A172 (cell line): ENCODE measurements around the gene NEMP2. TPM values are rescaled to one million over a fixed set of nuclear protein-coding genes. Genes with fewer than 3 reads are reported as not detected.
"Not testable (repeated sequence)": the region's sequence is repeated elsewhere in the genome, so short reads cannot be mapped to it uniquely, and the experiment has no call there.

Experiments used
- DNase-seq: peaks from one replicate; pipeline ENCODE4 v3.0.0-alpha.2; 2015; ENCODE audit warnings: low spot score
- total RNA-seq: library from RNA; depleted of rRNA; stranded (reverse); fragments of >200 nt; shearing (Covaris generic); gene quantifications from 2 replicates; pipeline ENCODE4 v1.2.3, GENCODE V29; 2014

The NEMP2 gene
- total RNA-seq, 1 experiment from 2014 or later, result 19.8 TPM

- no peak for DNase-seq
These were observed 8.3 kb downstream of the NEMP2 start for GRCh38 chr2:190526105-190526750.

- DNase-seq, result no peak
These were observed 9.6 kb downstream of the NEMP2 start for GRCh38 chr2:190524928-190525327.

GRCh38 chr2:190519975-190520767, 14.4 kb downstream of the NEMP2 start:
- no peak for DNase-seq

GRCh38 chr2:190517468-190517867, 17.1 kb downstream of the NEMP2 start:
- no peak for DNase-seq

GRCh38 chr2:190515687-190516086, 18.8 kb downstream of the NEMP2 start:
- DNase-seq, result no peak

- no peak for DNase-seq
These were observed 19.8 kb downstream of the NEMP2 start for GRCh38 chr2:190514676-190515075.

- no peak for DNase-seq
These were observed 20.6 kb downstream of the NEMP2 start for GRCh38 chr2:190513877-190514276.

GRCh38 chr2:190512539-190513095, 21.9 kb downstream of the NEMP2 start:
- no peak for DNase-seq

- DNase-seq, result peak; percentile 25
These were observed 23.4 kb downstream of the NEMP2 start for GRCh38 chr2:190511104-190511503.

GRCh38 chr2:190509895-190510294, 24.6 kb downstream of the NEMP2 start:
- DNase-seq, result not testable (repeated sequence)

- no peak for DNase-seq
These were observed 27.4 kb downstream of the NEMP2 start for GRCh38 chr2:190507135-190507534.

GRCh38 chr2:190506666-190507065, 27.9 kb downstream of the NEMP2 start:
- no peak for DNase-seq

- no peak for DNase-seq
These were observed 28.8 kb downstream of the NEMP2 start for GRCh38 chr2:190505696-190506095.

GRCh38 chr2:190504912-190505311, 29.6 kb downstream of the NEMP2 start:
- DNase-seq, result no peak

GRCh38 chr2:190503088-190503487, 31.4 kb downstream of the NEMP2 start:
- DNase-seq, result no peak

GRCh38 chr2:190501702-190502407, 32.7 kb downstream of the NEMP2 start:
- DNase-seq, result no peak

- DNase-seq, result no peak
These were observed 33.3 kb downstream of the NEMP2 start for GRCh38 chr2:190501231-190501630.

- DNase-seq, result no peak
These were observed 34.4 kb downstream of the NEMP2 start for GRCh38 chr2:190500054-190500502.

- DNase-seq, result no peak
These were observed 35.2 kb downstream of the NEMP2 start for GRCh38 chr2:190499273-190499672.

GRCh38 chr2:190497428-190497827, 37.1 kb downstream of the NEMP2 start:
- no peak for DNase-seq

- DNase-seq, result not testable (repeated sequence)
These were observed 39.8 kb downstream of the NEMP2 start for GRCh38 chr2:190494600-190495227.

GRCh38 chr2:190493095-190493494, 41.4 kb downstream of the NEMP2 start:
- DNase-seq, result no peak
